ENCODE measurements around the gene DOCK3.

DNA sequence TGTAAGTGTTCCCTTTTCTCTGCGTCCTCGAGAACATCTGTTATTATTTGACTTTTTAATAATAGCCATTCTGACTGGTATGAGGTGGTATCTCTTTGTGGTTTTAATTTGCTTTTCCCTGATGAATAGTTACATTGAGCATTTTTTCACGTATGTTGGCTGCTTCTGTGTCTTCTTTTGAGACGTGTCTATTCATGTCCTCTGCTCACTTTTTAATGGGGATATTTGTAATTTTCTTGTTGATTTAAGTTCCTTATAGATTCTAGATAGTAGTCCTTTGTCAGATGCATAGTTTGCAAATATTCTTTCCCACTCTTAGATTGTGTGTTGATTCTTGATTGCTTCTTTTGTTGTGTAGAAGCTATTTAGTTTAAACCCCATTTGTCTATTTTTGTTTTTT lies 179.2 kb downstream of the DOCK3 start:
- no peak for TF ChIP-seq POLR2A (IDR thresholded peaks at IDR 0.05)
- TF ChIP-seq, protein P1, sequence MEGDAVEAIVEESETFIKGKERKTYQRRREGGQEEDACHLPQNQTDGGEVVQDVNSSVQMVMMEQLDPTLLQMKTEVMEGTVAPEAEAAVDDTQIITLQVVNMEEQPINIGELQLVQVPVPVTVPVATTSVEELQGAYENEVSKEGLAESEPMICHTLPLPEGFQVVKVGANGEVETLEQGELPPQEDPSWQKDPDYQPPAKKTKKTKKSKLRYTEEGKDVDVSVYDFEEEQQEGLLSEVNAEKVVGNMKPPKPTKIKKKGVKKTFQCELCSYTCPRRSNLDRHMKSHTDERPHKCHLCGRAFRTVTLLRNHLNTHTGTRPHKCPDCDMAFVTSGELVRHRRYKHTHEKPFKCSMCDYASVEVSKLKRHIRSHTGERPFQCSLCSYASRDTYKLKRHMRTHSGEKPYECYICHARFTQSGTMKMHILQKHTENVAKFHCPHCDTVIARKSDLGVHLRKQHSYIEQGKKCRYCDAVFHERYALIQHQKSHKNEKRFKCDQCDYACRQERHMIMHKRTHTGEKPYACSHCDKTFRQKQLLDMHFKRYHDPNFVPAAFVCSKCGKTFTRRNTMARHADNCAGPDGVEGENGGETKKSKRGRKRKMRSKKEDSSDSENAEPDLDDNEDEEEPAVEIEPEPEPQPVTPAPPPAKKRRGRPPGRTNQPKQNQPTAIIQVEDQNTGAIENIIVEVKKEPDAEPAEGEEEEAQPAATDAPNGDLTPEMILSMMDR (IDR thresholded peaks at IDR 0.05), result no peak
